Esophagus (tissue), 2 donors: Measurements from ENCODE around the gene ISG15. TPM values are rescaled to one million over a fixed set of nuclear protein-coding genes. Genes with fewer than 3 reads are reported as not detected.

ENCODE experiments used
- H3K27ac ChIP-seq, 2 donors: one replicate each; pipeline ENCODE4 v1.5.1; 2013; ENCODE audit warnings: low read depth in 2 of 2, mild to moderate bottlenecking in 2 of 2, inconsistent platforms in 1 of 2, low read length in 1 of 2, moderate library complexity in 1 of 2
- H3K27me3 ChIP-seq, 2 donors: one replicate each; pipeline ENCODE4 v1.6.1; 2013; ENCODE audit warnings: low read length in 2 of 2, control low read depth in 1 of 2, mild to moderate bottlenecking in 1 of 2; ENCODE audit not compliant: insufficient read depth in 2 of 2, control insufficient read depth in 1 of 2
- H3K36me3 ChIP-seq, 2 donors: one replicate each; pipeline ENCODE4 v1.6.1; 2013; ENCODE audit warnings: low read length in 1 of 2; ENCODE audit not compliant: control insufficient read depth in 2 of 2, insufficient read depth in 2 of 2
- H3K4me1 ChIP-seq, 2 donors: one replicate each; pipeline ENCODE4 v1.6.1; 2013; ENCODE audit warnings: low read length in 1 of 2; ENCODE audit not compliant: control insufficient read depth in 2 of 2, insufficient read depth in 2 of 2
- H3K4me3 ChIP-seq, 2 donors: one replicate each; pipeline ENCODE4 v1.5.1; 2013; ENCODE audit warnings: low read length in 2 of 2, mild to moderate bottlenecking in 2 of 2, low read depth in 1 of 2, moderate library complexity in 1 of 2
- H3K9me3 ChIP-seq, 2 donors: one replicate each; pipeline ENCODE4 v1.6.1; 2013; ENCODE audit warnings: mild to moderate bottlenecking in 2 of 2, low read depth in 1 of 2, low read length in 1 of 2, moderate library complexity in 1 of 2; ENCODE audit not compliant: control insufficient read depth in 2 of 2, insufficient read depth in 1 of 2
- WGBS, 2 donors: extraction: QIAGEN DNeasy Blood & Tissue Kit; methylation state at CpG; one replicate each; pipeline ENCODE4 v1.1.7; 2013; 5-methylcytosine and 5-hydroxymethylcytosine counted together
- polyA plus RNA-seq, 2 donors: library from polyadenylated mRNA; stranded (reverse); fragments of 200-250 nt; gene quantifications; one replicate each; pipeline ENCODE4 v1.2.3, GENCODE V29; 2013
- donor health status: healthy with polysubstance abuse.
- donor health status: Bipolar disorder and iron deficiency.

The ISG15 gene
- polyA plus RNA-seq, 2 donors: 17.8 to 40.7 TPM

- WGBS, 2 donors: 91 to 92% methylated on average over 25 of the region's 25 CpGs
These were observed 28.6 kb downstream of the ISG15 start for GRCh38 chr1:1041873-1042272.

GRCh38 chr1:1042835-1043234, 29.5 kb downstream of the ISG15 start:
- Histone ChIP-seq H3K36me3 (peaks cover 0 to 23% of the 10 kb centered on the region in 2 donors), H3K27me3 (no peaks in the 10 kb centered on the region), H3K9me3 (no peaks in the 10 kb centered on the region), H3K4me1 (peaks cover 3 to 9% of the 10 kb centered on the region in 2 donors), H3K4me3 (no peak overlapping the region), H3K27ac (no peak overlapping the region)
- 87 to 88% methylated on average over 7 to 10 of the region's 10 CpGs for WGBS, 2 donors

More at GRCh38 chr1:1041873-1042272, 28.6 kb downstream of the ISG15 start:
- peaks cover 3 to 13% of the 10 kb centered on the region in 2 donors for H3K4me1 ChIP-seq
- H3K9me3 ChIP-seq: no peaks in the 10 kb centered on the region
- H3K36me3 ChIP-seq: peaks cover 0 to 18% of the 10 kb centered on the region in 2 donors
- no peaks in the 10 kb centered on the region for H3K27me3 ChIP-seq
- H3K4me3 ChIP-seq: no peak overlapping the region
- no peak overlapping the region for H3K27ac ChIP-seq

GRCh38 chr1:1043411-1043810, 30.1 kb downstream of the ISG15 start:
- peaks cover 3 to 9% of the 10 kb centered on the region in 2 donors for H3K4me1 ChIP-seq
- no peaks in the 10 kb centered on the region for H3K9me3 ChIP-seq
- H3K4me3 ChIP-seq: no peak overlapping the region
- H3K27ac ChIP-seq: no peak overlapping the region
- no peaks in the 10 kb centered on the region for H3K27me3 ChIP-seq
- H3K36me3 ChIP-seq: peaks cover 0 to 23% of the 10 kb centered on the region in 2 donors
- WGBS, 2 donors: 94 to 95% methylated on average over 27 of the region's 27 CpGs

GRCh38 chr1:1043921-1044320, 30.6 kb downstream of the ISG15 start:
- WGBS, 2 donors: 95 to 97% methylated on average over 27 to 33 of the region's 33 CpGs
- no peaks in the 10 kb centered on the region for H3K9me3 ChIP-seq
- H3K27me3 ChIP-seq: no peaks in the 10 kb centered on the region
- no peak overlapping the region for H3K4me3 ChIP-seq
- H3K4me1 ChIP-seq: peaks cover 3 to 9% of the 10 kb centered on the region in 2 donors
- H3K36me3 ChIP-seq: peaks cover 0 to 22% of the 10 kb centered on the region in 2 donors
- H3K27ac ChIP-seq: no peak overlapping the region

GRCh38 chr1:1044455-1045078, 31.3 kb downstream of the ISG15 start:
- peaks cover 3 to 9% of the 10 kb centered on the region in 2 donors for H3K4me1 ChIP-seq
- no peaks in the 10 kb centered on the region for H3K9me3 ChIP-seq
- 88 to 91% methylated on average over 34 of the region's 34 CpGs for WGBS, 2 donors
- H3K27me3 ChIP-seq: no peaks in the 10 kb centered on the region
- no peak overlapping the region for H3K27ac ChIP-seq
- peaks cover 0 to 25% of the 10 kb centered on the region in 2 donors for H3K36me3 ChIP-seq
- no peak overlapping the region for H3K4me3 ChIP-seq

GRCh38 chr1:1045129-1045528, 31.8 kb downstream of the ISG15 start:
- 91% methylated on average over 22 to 23 of the region's 23 CpGs for WGBS, 2 donors
- no peaks in the 10 kb centered on the region for H3K27me3 ChIP-seq
- H3K27ac ChIP-seq: no peak overlapping the region
- peaks cover 3 to 5% of the 10 kb centered on the region in 2 donors for H3K4me1 ChIP-seq
- no peak overlapping the region for H3K4me3 ChIP-seq
- peaks cover 0 to 26% of the 10 kb centered on the region in 2 donors for H3K36me3 ChIP-seq
- no peaks in the 10 kb centered on the region for H3K9me3 ChIP-seq

- peaks cover 0 to 32% of the 10 kb centered on the region in 2 donors for H3K36me3 ChIP-seq
- H3K4me3 ChIP-seq: no peak overlapping the region
- no peak overlapping the region for H3K27ac ChIP-seq
- 93 to 94% methylated on average over 18 to 20 of the region's 20 CpGs for WGBS, 2 donors
- H3K4me1 ChIP-seq: no peaks in the 10 kb centered on the region
- no peaks in the 10 kb centered on the region for H3K9me3 ChIP-seq
- no peaks in the 10 kb centered on the region for H3K27me3 ChIP-seq
These were observed 32.9 kb downstream of the ISG15 start for GRCh38 chr1:1046243-1046642.

GRCh38 chr1:1046767-1047166, 33.5 kb downstream of the ISG15 start:
- 93 to 95% methylated on average over 25 to 26 of the region's 26 CpGs for WGBS, 2 donors
- Histone ChIP-seq H3K4me3 (no peak overlapping the region), H3K36me3 (peaks cover 0 to 37% of the 10 kb centered on the region in 2 donors), H3K27ac (no peak overlapping the region), H3K27me3 (no peaks in the 10 kb centered on the region), H3K4me1 (no peaks in the 10 kb centered on the region), H3K9me3 (no peaks in the 10 kb centered on the region)

GRCh38 chr1:1047407-1047806, 34.1 kb downstream of the ISG15 start:
- H3K36me3 ChIP-seq: peaks cover 0 to 42% of the 10 kb centered on the region in 2 donors
- no peak overlapping the region for H3K4me3 ChIP-seq
- H3K4me1 ChIP-seq: no peaks in the 10 kb centered on the region
- H3K27me3 ChIP-seq: no peaks in the 10 kb centered on the region
- H3K9me3 ChIP-seq: no peaks in the 10 kb centered on the region
- WGBS, 2 donors: 93 to 94% methylated on average over 19 of the region's 19 CpGs
- H3K27ac ChIP-seq: no peak overlapping the region

GRCh38 chr1:1047963-1048362, 34.7 kb downstream of the ISG15 start:
- Histone ChIP-seq H3K4me1 (no peaks in the 10 kb centered on the region), H3K27ac (no peak overlapping the region), H3K4me3 (no peak overlapping the region), H3K36me3 (peaks cover 0 to 42% of the 10 kb centered on the region in 2 donors), H3K27me3 (no peaks in the 10 kb centered on the region), H3K9me3 (no peaks in the 10 kb centered on the region)
- WGBS, 2 donors: 91 to 93% methylated on average over 22 to 25 of the region's 25 CpGs
